HepG2 (cell line): ENCODE measurements around the gene KCNH1. TPM values are rescaled to one million over a fixed set of nuclear protein-coding genes. Genes with fewer than 3 reads are reported as not detected.

Experiments
- ATAC-seq: fragments of 200-7000 bp; cut with Tn5 transposase; 3 replicates; pipeline ENCODE4 v1.9.1; 2020; ENCODE audit warnings: mild to moderate bottlenecking, moderate library complexity
- BruUV-seq: library from RNA; stranded (reverse); fragments of 400-500 nt; replicated peaks from 2 replicates; lab custom pipeline; 2021; lab: Mats Ljungman, UMichigan
- CTCF ChIA-PET: fragments of 300-600 bp; formaldehyde crosslinking; extraction: SDS; loops from one replicate; lab custom pipeline; 2021; ENCODE audit warnings: low total read pairs, inconsistent platforms, low intra/inter-chr PET ratio; lab: Yijun Ruan, JAX
- POLR2A ChIA-PET: fragments of 350-600 bp; sonication (Branson Sonifier 250); formaldehyde crosslinking; loops from one replicate; lab custom pipeline; 2020; ENCODE audit warnings: antibody characterized with exemption, inconsistent platforms; lab: Yijun Ruan, JAX
- DNase-seq: peaks from one replicate; pipeline ENCODE4 v3.0.0-alpha.2; 2015; ENCODE audit warnings: low spot score
- FAIRE-seq: peaks from 3 replicates; lab custom pipeline; 2011; peaks lifted over from hg19 to GRCh38; lab: Jason Lieb, UNC
- H2AFZ ChIP-seq: one replicate; pipeline ENCODE4 v1.6.1; 2011; ENCODE audit warnings: low read length, inconsistent platforms
- H3K27ac ChIP-seq: fragments of 300-600 bp; 3 replicates; pipeline ENCODE4 v1.8.0; 2011; ENCODE audit warnings: mixed run types, mild to moderate bottlenecking, mixed read lengths, low read length, inconsistent platforms; ENCODE audit not compliant: insufficient read depth; ENCODE audit errors: extremely low read length
- H3K27me3 ChIP-seq, 2 experiments: fragments of 200-600 bp in 1 of 2; 2 replicates in 1 of 2; 3 replicates in 1 of 2; pipeline versions ENCODE4 v1.6.0 to v1.8.0; 2011; ENCODE audit warnings: low read length in 2 of 2, mild to moderate bottlenecking in 2 of 2, moderate library complexity in 2 of 2, inconsistent platforms in 1 of 2; ENCODE audit not compliant: insufficient read depth in 2 of 2, control insufficient read depth in 1 of 2
- H3K36me3 ChIP-seq, 2 experiments: fragments of 200-600 bp in 1 of 2; replicated peaks in 1 of 2; 2 replicates in 1 of 2; 3 replicates in 1 of 2; pipeline versions ENCODE4 v1.5.1 to v1.8.0; 2011; ENCODE audit warnings: low read length in 2 of 2, inconsistent platforms in 1 of 2; ENCODE audit not compliant: insufficient read depth in 2 of 2, control insufficient read depth in 1 of 2
- H3K4me1 ChIP-seq: 2 replicates; pipeline ENCODE4 v1.5.1; 2012; ENCODE audit warnings: low read length, inconsistent platforms; ENCODE audit not compliant: insufficient read depth
- H3K4me2 ChIP-seq: 2 replicates; pipeline ENCODE4 v1.6.0; 2011; ENCODE audit warnings: low read depth, low read length, inconsistent platforms
- H3K4me3 ChIP-seq, 3 experiments: fragments of 200-600 bp in 1 of 3; sonication (generic), shearing (Covaris generic) in 1 of 3; replicated peaks in 1 of 3; 2 replicates each; pipeline ENCODE4 v1.5.1; 2011 to 2016; ENCODE audit warnings: low read length in 3 of 3, inconsistent platforms in 2 of 3, low read depth in 2 of 3, mild to moderate bottlenecking in 2 of 3, control low read depth in 1 of 3, mixed read lengths in 1 of 3; ENCODE audit not compliant: insufficient read depth in 1 of 3
- H3K79me2 ChIP-seq: one replicate; pipeline ENCODE4 v1.6.1; 2011; ENCODE audit warnings: low read length, inconsistent platforms; ENCODE audit not compliant: insufficient read depth
- H3K9ac ChIP-seq: 2 replicates; pipeline ENCODE4 v1.6.0; 2011; ENCODE audit warnings: mild to moderate bottlenecking, low read depth, low read length, inconsistent platforms; ENCODE audit not compliant: insufficient read depth
- H3K9me3 ChIP-seq: 2 replicates; pipeline ENCODE4 v1.5.1; 2012; ENCODE audit warnings: mild to moderate bottlenecking, low read length
- H4K20me1 ChIP-seq: 2 replicates; pipeline ENCODE4 v1.6.0; 2011; ENCODE audit warnings: inconsistent platforms, mild to moderate bottlenecking, low read length, moderate library complexity; ENCODE audit not compliant: insufficient read depth
- CBX1 ChIP-seq: IDR thresholded peaks from one replicate; pipeline ENCODE4 v1.6.1; 2016; ENCODE audit warnings: antibody characterized with exemption, low read depth
- CREB1 ChIP-seq, 2 experiments: fragments of 450-650 bp in 1 of 2; IDR thresholded peaks; 2 replicates each; pipeline ENCODE4 v1.6.1; 2016 to 2017; ENCODE audit warnings: control low read depth in 1 of 2, mild to moderate bottlenecking in 1 of 2, missing compliant biosample characterization in 1 of 2, missing genetic modification characterization in 1 of 2
- NFKB2 ChIP-seq: sonication (generic); formaldehyde crosslinking; IDR thresholded peaks from 2 replicates; pipeline ENCODE4 v1.4.0; 2020; ENCODE audit warnings: missing genetic modification reagents, borderline replicate concordance
- PHF8 ChIP-seq: sonication (generic); formaldehyde crosslinking; IDR thresholded peaks from 2 replicates; pipeline ENCODE4 v1.5.0; 2020; ENCODE audit warnings: missing genetic modification reagents
- TSC22D2 ChIP-seq: sonication (generic); formaldehyde crosslinking; IDR thresholded peaks from 2 replicates; pipeline ENCODE4 v1.5.1; 2020; ENCODE audit warnings: missing genetic modification reagents, mild to moderate bottlenecking, borderline replicate concordance
- ZFP91 ChIP-seq: sonication (generic); formaldehyde crosslinking; IDR thresholded peaks from 2 replicates; pipeline ENCODE4 v1.9.0; 2022; ENCODE audit warnings: missing genetic modification reagents, mild to moderate bottlenecking, borderline replicate concordance
- ZNF232 ChIP-seq: sonication (generic); formaldehyde crosslinking; IDR thresholded peaks from 2 replicates; pipeline ENCODE4 v1.4.0; 2020; ENCODE audit warnings: missing genetic modification reagents, borderline replicate concordance
- ZNF451 ChIP-seq: sonication (generic); formaldehyde crosslinking; IDR thresholded peaks from 2 replicates; pipeline ENCODE4 v1.5.0; 2020; ENCODE audit warnings: mild to moderate bottlenecking, missing genetic modification reagents
- ZNF530 ChIP-seq: sonication (generic); formaldehyde crosslinking; IDR thresholded peaks from 2 replicates; pipeline ENCODE4 v1.5.0; 2020; ENCODE audit warnings: low read depth, mild to moderate bottlenecking, missing genetic modification reagents
- WGBS: methylation state at CpG from one replicate; pipeline ENCODE4 v1.1.6; 2017; ENCODE audit warnings: low lambda C conversion rate; 5-methylcytosine and 5-hydroxymethylcytosine counted together
- in situ Hi-C: cut with HindIII; loops from 2 replicates; pipeline ENCODE4 v1.10.0; 2017; ENCODE audit warnings: low pct_unique_long_range_greater_than_20kb; ENCODE audit not compliant: extremely low pct_ligation_motif_present
- intact Hi-C: fragments of 100-400 bp; cut with micrococcal nuclease; formaldehyde crosslinking; loops from one replicate; pipeline ENCODE4 v1.10.0; 2022; ENCODE audit not compliant: unreplicated experiment
- polyA plus RNA-seq, 8 experiments: library from polyadenylated mRNA; depleted of rRNA in 3 of 8; stranded (reverse) in 7 of 8; unstranded in 1 of 8; fragments of >200 nt; fragmentation: Illumina TruSeq in 4 of 8; extraction: Trizol in 4 of 8; gene quantifications; 2 replicates each; pipeline versions ENCODE4 v1.2.1 to v1.2.3, GENCODE V29; 2011 to 2016; ENCODE audit warnings: low read depth in 4 of 8, missing spikeins in 1 of 8, mixed read lengths in 1 of 8; ENCODE audit not compliant: insufficient read depth in 1 of 8
- total RNA-seq, 5 experiments: library from RNA; depleted of rRNA; stranded (reverse); fragments of >200 nt; fragmentation: Illumina TruSeq; extraction: Trizol; gene quantifications; 2 replicates each; pipeline ENCODE4 v1.2.3, GENCODE V29; 2016; ENCODE audit warnings: low read depth in 1 of 5
- TF ChIP-seq, protein P1 (sequence below): sonication (generic); formaldehyde crosslinking; IDR thresholded peaks from 2 replicates; pipeline ENCODE4 v1.4.0; 2020; ENCODE audit warnings: missing genetic modification reagents, borderline replicate concordance
- TF ChIP-seq, protein P2 (sequence below): sonication (generic); formaldehyde crosslinking; IDR thresholded peaks from 2 replicates; pipeline ENCODE4 v1.4.0; 2020; ENCODE audit warnings: mild to moderate bottlenecking, missing genetic modification reagents
- TF ChIP-seq, protein P3 (sequence below): sonication (generic); formaldehyde crosslinking; IDR thresholded peaks from 2 replicates; pipeline ENCODE4 v1.5.0; 2020; ENCODE audit warnings: missing genetic modification reagents

KCNH1 gene
- total and polyA plus RNA-seq, 2 of the 13 experiments (the other 11 are each of a cell fraction or from before 2014, with no cell fraction given) = not detected

- Histone ChIP-seq H4K20me1 (no peaks in the 10 kb centered on the region), H3K9ac (no peak overlapping the region), H3K4me2 (no peak overlapping the region), H2AFZ (no peak overlapping the region), H3K9me3 (peaks cover 7% of the 10 kb centered on the region; the same call in 1 of the 2 replicates), H3K27ac (no peak overlapping the region), H3K4me3 (no peak overlapping the region), H3K27me3 (no peaks in the 10 kb centered on the region), H3K4me1 (no peaks in the 10 kb centered on the region), H3K36me3 (no peaks in the 10 kb centered on the region), H3K79me2 (no peaks in the 10 kb centered on the region)
- ATAC-seq (no peak), FAIRE-seq (no peak), DNase-seq (no peak)
- BruUV-seq = no TSS peak
- in situ Hi-C loops = no loop called here
- TF ChIP-seq CREB1 (IDR thresholded peaks at IDR 0.05) (no peak), CREB1 (CRISPR knock-in tag; IDR thresholded peaks at IDR 0.05) (no peak), NFKB2 (no peak), TSC22D2 (CRISPR knock-in tag) (no peak)
- TF ChIP-seq, protein P1, sequence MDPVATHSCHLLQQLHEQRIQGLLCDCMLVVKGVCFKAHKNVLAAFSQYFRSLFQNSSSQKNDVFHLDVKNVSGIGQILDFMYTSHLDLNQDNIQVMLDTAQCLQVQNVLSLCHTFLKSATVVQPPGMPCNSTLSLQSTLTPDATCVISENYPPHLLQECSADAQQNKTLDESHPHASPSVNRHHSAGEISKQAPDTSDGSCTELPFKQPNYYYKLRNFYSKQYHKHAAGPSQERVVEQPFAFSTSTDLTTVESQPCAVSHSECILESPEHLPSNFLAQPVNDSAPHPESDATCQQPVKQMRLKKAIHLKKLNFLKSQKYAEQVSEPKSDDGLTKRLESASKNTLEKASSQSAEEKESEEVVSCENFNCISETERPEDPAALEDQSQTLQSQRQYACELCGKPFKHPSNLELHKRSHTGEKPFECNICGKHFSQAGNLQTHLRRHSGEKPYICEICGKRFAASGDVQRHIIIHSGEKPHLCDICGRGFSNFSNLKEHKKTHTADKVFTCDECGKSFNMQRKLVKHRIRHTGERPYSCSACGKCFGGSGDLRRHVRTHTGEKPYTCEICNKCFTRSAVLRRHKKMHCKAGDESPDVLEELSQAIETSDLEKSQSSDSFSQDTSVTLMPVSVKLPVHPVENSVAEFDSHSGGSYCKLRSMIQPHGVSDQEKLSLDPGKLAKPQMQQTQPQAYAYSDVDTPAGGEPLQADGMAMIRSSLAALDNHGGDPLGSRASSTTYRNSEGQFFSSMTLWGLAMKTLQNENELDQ (CRISPR knock-in tag) = no peak
- CTCF ChIA-PET = no interaction called here
- POLR2A ChIA-PET = no interaction called here
- intact Hi-C loops = no loop called here
- 36% methylated on average over 5 of the region's 6 CpGs for WGBS
Observed at GRCh38 chr1:210657806-210658205, 476.1 kb downstream of the KCNH1 start.

DNA sequence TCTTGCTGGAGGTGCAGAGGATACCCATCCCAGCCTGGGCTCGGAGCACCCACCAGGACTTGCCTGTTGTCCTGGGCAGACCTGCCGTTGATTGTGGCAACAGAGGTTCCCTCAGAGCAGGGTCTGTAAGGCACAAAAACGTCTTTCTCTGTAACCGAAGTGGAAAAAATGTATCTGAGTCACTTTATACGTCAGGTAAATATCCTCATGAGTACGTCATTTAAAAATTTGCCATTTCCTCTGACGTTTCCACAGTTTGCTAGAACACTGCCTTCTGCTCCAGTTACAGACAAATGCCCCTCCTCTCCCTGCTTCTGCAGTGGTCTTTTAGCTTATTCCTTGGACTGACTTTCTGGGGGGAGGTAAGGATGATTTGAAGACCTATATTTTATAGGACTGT, 478.4 kb downstream of the KCNH1 start:
- BruUV-seq = no TSS peak
- H3K9ac ChIP-seq = no peak overlapping the region
- POLR2A ChIA-PET = no interaction called here
- no peaks in the 10 kb centered on the region for H3K79me2 ChIP-seq
- H3K36me3 ChIP-seq = no peaks in the 10 kb centered on the region
- intact Hi-C loops = no loop called here
- H4K20me1 ChIP-seq = no peaks in the 10 kb centered on the region
- H3K4me2 ChIP-seq = no peak overlapping the region
- ATAC-seq = no peak
- no peak for DNase-seq
- no peak overlapping the region for H2AFZ ChIP-seq
- no peak for FAIRE-seq
- no peaks in the 10 kb centered on the region for H3K27me3 ChIP-seq
- H3K27ac ChIP-seq = no peak overlapping the region
- in situ Hi-C loops = no loop called here
- H3K4me1 ChIP-seq = no peaks in the 10 kb centered on the region
- CTCF ChIA-PET = no interaction called here
- 52% methylated on average over 6 of the region's 7 CpGs for WGBS
- peaks cover 7% of the 10 kb centered on the region; the same call in 1 of the 2 replicates for H3K9me3 ChIP-seq
- H3K4me3 ChIP-seq = no peak overlapping the region
- TF ChIP-seq ZNF530 (CRISPR knock-in tag) (no peak), CBX1 (no peak), PHF8 (CRISPR knock-in tag) (no peak), ZNF451 (CRISPR knock-in tag) (no peak), ZFP91 (CRISPR knock-in tag) (no peak), ZNF232 (CRISPR knock-in tag) (no peak)
- TF ChIP-seq, protein P2, sequence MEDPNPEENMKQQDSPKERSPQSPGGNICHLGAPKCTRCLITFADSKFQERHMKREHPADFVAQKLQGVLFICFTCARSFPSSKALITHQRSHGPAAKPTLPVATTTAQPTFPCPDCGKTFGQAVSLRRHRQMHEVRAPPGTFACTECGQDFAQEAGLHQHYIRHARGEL = no peak
- TF ChIP-seq, protein P3, sequence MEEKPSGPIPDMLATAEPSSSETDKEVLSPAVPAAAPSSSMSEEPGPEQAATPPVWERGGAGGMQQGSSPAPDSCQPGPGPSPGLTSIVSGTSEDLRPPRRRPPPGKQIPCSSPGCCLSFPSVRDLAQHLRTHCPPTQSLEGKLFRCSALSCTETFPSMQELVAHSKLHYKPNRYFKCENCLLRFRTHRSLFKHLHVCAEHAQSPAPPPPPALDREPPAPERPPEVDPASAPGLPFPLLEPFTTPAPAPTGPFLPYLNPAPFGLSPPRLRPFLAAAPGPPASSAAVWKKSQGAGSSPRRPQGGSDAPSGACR (CRISPR knock-in tag) = no peak
